ENCODE results near the gene EPOP.
A peak's percentile ranks its signal among the peaks of the same experiment; 100 is the strongest.

EPOP gene

GRCh38 chr17:38672788-38673706, 1.7 kb downstream of the EPOP start:
- Mint-ChIP-seq H3K27me3 (ENCODE audit: low read depth) (peaks cover 53% of the 10 kb centered on the region), H3K9me3 (no peaks in the 10 kb centered on the region), H3K4me1 (ENCODE audit: low read depth) (peaks cover 26% of the 10 kb centered on the region), H3K36me3 (ENCODE audit: low read depth) (no peaks in the 10 kb centered on the region), H3K27ac (no peak overlapping the region), H3K4me3 (peak overlapping the region; percentile 50)
- DNase-seq (ENCODE audit: low spot score), result no peak

- H3K9me3 Mint-ChIP-seq, result no peaks in the 10 kb centered on the region
- no peak for DNase-seq (ENCODE audit: low spot score)
- H3K4me1 Mint-ChIP-seq (ENCODE audit: low read depth), result peaks cover 30% of the 10 kb centered on the region
- peak overlapping the region; percentile 34 for H3K4me3 Mint-ChIP-seq
- H3K27me3 Mint-ChIP-seq (ENCODE audit: low read depth), result peaks cover 60% of the 10 kb centered on the region
- no peaks in the 10 kb centered on the region for H3K36me3 Mint-ChIP-seq (ENCODE audit: low read depth)
- H3K27ac Mint-ChIP-seq, result no peak overlapping the region
Measured at GRCh38 chr17:38671939-38672720, 2.6 kb downstream of the EPOP start.

DNA sequence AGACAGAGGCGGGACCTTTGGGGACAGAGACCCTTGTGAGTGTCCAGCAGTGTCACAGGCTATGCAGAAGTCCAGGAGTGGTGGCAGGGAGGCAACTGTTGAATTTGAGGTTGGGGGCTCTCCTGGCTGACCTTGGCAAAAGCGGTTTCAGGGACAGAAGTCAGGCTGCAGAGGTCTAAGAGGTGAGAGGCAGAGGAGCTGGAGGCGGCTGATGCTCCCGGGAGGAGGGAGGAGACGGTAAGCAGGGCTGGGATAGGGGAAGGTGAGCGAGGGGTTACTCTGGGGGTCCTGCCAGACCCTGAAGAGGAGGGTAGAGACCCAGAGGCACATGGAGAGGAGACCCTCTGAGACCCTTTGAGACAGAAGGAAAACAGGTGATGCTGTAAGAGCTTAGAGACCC, 5.2 kb downstream of the EPOP start:
- Mint-ChIP-seq H3K36me3 (ENCODE audit: low read depth) (no peaks in the 10 kb centered on the region), H3K27ac (no peak overlapping the region), H3K4me3 (no peak overlapping the region), H3K4me1 (ENCODE audit: low read depth) (peaks cover 14% of the 10 kb centered on the region), H3K9me3 (no peaks in the 10 kb centered on the region), H3K27me3 (ENCODE audit: low read depth) (peaks cover 61% of the 10 kb centered on the region)
- DNase-seq (ENCODE audit: low spot score), result no peak

GRCh38 chr17:38667787-38668122, 7.0 kb downstream of the EPOP start:
- H3K36me3 Mint-ChIP-seq (ENCODE audit: low read depth), result no peaks in the 10 kb centered on the region
- H3K4me3 Mint-ChIP-seq, result no peak overlapping the region
- no peaks in the 10 kb centered on the region for H3K9me3 Mint-ChIP-seq
- DNase-seq (ENCODE audit: low spot score), result no peak
- H3K27me3 Mint-ChIP-seq (ENCODE audit: low read depth), result peaks cover 60% of the 10 kb centered on the region
- peaks cover 14% of the 10 kb centered on the region for H3K4me1 Mint-ChIP-seq (ENCODE audit: low read depth)
- no peak overlapping the region for H3K27ac Mint-ChIP-seq

DNA sequence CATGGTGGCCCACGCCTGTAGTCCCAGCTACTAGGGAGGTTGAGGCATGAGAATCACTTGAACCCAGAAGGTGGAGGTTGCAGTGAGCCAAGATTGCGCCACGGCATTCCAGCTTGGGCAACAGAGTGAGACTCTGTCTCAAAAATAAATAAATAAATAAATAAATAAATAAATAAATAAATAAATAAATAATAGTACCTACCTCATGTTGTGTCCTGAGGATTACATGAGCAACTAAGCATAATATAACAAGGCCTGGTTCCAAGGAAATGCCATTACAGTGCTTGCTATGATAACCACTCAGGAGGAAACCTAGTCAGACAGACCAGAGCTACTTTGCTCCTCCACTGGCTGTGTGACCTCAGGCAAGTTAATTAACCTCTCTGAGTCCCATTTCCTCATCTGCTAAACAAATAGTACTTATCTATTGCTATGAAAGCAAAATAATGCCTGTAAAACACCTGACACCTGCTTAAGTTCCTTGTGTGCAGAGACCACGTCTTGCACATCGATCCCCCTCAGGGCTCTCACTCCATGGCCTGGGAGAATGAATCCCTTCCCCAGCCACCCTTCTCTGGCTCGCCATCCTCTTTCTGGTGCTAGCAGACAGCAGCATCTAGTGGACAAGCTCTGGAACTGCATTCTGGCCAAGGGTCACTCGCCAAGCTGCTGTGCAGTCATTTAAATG, 7.5 kb downstream of the EPOP start:
- Mint-ChIP-seq H3K27ac (no peak overlapping the region), H3K36me3 (ENCODE audit: low read depth) (no peaks in the 10 kb centered on the region), H3K4me1 (ENCODE audit: low read depth) (peaks cover 11% of the 10 kb centered on the region), H3K9me3 (no peaks in the 10 kb centered on the region), H3K4me3 (no peak overlapping the region), H3K27me3 (ENCODE audit: low read depth) (peaks cover 56% of the 10 kb centered on the region)
- DNase-seq (ENCODE audit: low spot score), result peak; percentile 58

DNA sequence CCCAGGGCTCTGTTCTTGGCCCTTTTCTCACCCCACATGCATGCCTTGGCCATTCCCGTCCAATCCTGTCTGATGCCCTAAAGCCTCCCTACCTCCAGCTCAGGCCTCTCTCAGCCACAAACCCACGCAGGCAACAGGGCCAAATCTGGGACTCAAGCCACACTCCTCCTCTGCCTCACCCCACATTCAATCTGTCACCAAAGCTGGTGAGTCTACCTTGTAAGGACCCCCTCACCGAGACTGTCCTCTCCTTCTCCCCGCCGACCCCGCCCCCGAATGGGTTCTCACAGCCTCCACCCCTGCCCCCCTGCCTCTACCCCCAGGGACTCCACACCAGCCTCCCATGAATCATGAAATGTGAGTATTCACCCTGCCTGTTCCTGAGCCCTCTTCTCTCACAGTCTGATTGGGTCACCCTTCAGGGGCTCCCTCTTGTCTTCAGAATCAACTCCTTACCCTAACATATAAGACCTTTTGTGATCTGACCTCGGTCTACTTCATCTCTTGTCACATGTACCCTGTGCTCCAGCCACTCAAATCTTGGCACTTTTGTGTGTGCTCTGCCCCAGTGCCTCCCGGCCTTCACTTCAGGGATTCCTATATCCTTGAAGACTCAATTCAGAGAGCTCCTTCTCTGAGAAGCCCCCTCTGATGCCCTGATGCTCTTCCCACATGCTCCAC, 10.7 kb downstream of the EPOP start:
- Mint-ChIP-seq H3K27me3 (ENCODE audit: low read depth) (peaks cover 32% of the 10 kb centered on the region), H3K9me3 (no peaks in the 10 kb centered on the region), H3K27ac (no peak overlapping the region), H3K36me3 (ENCODE audit: low read depth) (no peaks in the 10 kb centered on the region), H3K4me1 (ENCODE audit: low read depth) (peaks cover 4% of the 10 kb centered on the region), H3K4me3 (no peak overlapping the region)
- DNase-seq (ENCODE audit: low spot score), result no peak

GRCh38 chr17:38663125-38663751, 11.5 kb downstream of the EPOP start:
- H3K27ac Mint-ChIP-seq, result no peak overlapping the region
- no peaks in the 10 kb centered on the region for H3K36me3 Mint-ChIP-seq (ENCODE audit: low read depth)
- no peaks in the 10 kb centered on the region for H3K9me3 Mint-ChIP-seq
- peaks cover 30% of the 10 kb centered on the region for H3K27me3 Mint-ChIP-seq (ENCODE audit: low read depth)
- H3K4me3 Mint-ChIP-seq, result no peak overlapping the region
- peaks cover 5% of the 10 kb centered on the region for H3K4me1 Mint-ChIP-seq (ENCODE audit: low read depth)
- DNase-seq (ENCODE audit: low spot score), result peak; percentile 30

DNA sequence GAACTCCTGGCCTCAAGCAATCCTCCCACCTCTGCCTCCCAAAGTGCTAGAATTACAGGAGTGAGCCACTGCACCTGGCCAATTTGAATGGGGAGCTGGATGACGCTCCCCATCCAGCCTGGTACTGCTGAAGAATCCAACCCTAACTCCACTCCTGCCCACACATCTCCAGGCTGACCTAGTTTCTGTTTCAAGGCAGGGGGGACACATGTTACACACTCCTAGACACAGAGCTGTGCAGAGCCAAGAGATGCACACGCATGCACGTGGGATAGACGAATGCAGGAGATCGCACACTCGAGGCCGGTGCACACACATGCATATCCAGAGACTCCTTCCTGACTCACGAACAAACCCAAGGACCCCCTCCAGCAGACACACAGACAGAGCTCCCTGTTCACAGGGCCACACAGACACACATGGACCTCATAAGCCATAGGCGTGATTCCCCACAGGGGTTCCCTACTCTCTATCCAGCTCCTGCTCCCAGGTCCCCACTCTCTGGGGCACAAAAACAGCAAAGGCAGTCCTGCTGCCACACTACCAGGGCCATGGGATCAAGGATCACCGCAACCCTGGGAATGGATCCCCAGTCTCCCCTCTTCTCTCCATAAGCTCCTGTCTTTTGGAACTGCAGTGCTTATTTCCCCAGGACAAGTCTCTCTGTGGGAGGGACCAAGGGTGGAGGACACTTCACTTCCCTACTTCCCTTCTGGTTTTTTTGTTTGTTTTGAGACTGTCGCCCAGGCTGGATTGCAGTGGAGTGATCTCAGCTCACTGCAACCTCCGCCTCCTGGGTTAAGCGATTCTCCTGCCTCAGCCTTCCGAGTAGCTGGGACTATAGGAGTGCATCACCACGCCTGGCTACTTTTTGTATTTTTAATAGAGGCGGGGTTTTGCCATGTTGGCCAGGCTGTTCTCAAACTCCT, 14.4 kb downstream of the EPOP start:
- H3K4me1 Mint-ChIP-seq (ENCODE audit: low read depth), result peaks cover 1% of the 10 kb centered on the region
- no peak overlapping the region for H3K27ac Mint-ChIP-seq
- no peak for DNase-seq (ENCODE audit: low spot score)
- H3K36me3 Mint-ChIP-seq (ENCODE audit: low read depth), result no peaks in the 10 kb centered on the region
- H3K27me3 Mint-ChIP-seq (ENCODE audit: low read depth), result peaks cover 21% of the 10 kb centered on the region
- no peak overlapping the region for H3K4me3 Mint-ChIP-seq
- no peaks in the 10 kb centered on the region for H3K9me3 Mint-ChIP-seq

DNA sequence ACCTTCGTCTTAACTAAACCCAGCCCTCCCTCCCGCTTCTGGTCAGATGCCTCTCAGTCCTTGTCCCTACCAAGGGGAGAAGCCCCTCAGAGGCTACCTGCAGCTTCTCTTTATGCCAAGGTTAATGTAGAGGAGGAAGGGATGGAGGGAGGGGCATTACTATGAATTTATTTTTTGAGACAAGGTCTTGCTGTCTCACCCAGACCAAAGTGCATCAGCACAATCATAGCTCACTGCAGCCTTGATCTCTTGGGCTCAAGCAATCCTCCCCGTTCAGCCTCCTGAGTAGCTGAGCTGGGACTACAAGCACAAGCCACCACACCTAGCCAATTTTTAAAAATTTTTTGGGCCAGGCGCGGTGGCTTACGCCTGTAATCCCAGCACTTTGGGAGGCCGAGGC, 15.3 kb downstream of the EPOP start:
- no peaks in the 10 kb centered on the region for H3K36me3 Mint-ChIP-seq (ENCODE audit: low read depth)
- no peak for DNase-seq (ENCODE audit: low spot score)
- no peak overlapping the region for H3K27ac Mint-ChIP-seq
- H3K4me1 Mint-ChIP-seq (ENCODE audit: low read depth), result peaks cover 5% of the 10 kb centered on the region
- H3K9me3 Mint-ChIP-seq, result no peaks in the 10 kb centered on the region
- peaks cover 25% of the 10 kb centered on the region for H3K27me3 Mint-ChIP-seq (ENCODE audit: low read depth)
- no peak overlapping the region for H3K4me3 Mint-ChIP-seq

- no peak for DNase-seq (ENCODE audit: low spot score)
- H3K27ac Mint-ChIP-seq, result no peak overlapping the region
- H3K4me1 Mint-ChIP-seq (ENCODE audit: low read depth), result peaks cover 5% of the 10 kb centered on the region
- H3K36me3 Mint-ChIP-seq (ENCODE audit: low read depth), result no peaks in the 10 kb centered on the region
- no peak overlapping the region for H3K4me3 Mint-ChIP-seq
- no peaks in the 10 kb centered on the region for H3K9me3 Mint-ChIP-seq
- H3K27me3 Mint-ChIP-seq (ENCODE audit: low read depth), result peaks cover 28% of the 10 kb centered on the region
Measured at GRCh38 chr17:38658741-38659345, 15.9 kb downstream of the EPOP start.

DNA sequence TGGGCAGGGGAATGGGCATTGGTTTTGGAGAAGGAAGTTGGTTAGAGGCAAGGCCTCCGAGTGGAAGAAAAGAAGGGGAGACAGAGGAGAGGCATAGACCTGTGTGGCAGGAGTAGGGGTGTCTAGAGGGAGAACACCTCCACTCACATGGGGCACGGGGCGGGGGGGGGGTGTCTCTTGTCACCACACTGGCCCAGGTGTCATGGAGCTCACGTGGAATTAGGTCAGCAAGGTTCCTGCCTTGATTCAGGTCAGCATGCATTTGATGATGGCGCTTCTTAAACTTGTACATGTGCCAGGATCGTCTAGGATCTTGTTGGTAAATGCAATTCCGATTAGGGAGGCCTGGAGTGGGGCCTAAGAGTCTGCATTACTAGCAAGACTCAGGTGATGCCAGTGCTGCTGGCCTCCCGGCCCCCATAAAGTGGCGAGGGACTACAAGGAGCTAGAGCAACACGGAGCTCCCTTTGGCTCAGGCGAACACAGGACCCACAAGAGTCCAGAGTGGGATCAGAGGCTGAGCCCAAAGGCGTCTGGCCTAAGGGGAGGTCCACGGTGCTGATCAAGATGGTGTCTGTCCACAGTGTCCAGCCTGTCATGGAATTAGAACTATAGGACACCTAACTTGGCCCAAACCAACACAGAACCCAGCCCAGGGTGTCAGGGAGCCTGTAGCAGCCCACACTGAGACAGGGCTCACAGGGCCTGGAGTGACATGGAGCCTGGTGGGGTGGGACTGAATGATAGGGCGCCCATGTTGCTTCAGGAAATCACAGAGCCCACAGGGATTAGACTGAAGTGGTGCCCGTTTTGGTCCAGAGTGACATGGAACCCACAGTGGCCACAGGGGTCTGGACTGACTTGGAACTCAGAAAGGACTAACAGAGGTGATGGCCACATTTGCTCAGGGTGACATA, 16.7 kb downstream of the EPOP start:
- H3K27me3 Mint-ChIP-seq (ENCODE audit: low read depth), result peaks cover 34% of the 10 kb centered on the region
- H3K36me3 Mint-ChIP-seq (ENCODE audit: low read depth), result no peaks in the 10 kb centered on the region
- peaks cover 5% of the 10 kb centered on the region for H3K4me1 Mint-ChIP-seq (ENCODE audit: low read depth)
- no peak overlapping the region for H3K4me3 Mint-ChIP-seq
- DNase-seq (ENCODE audit: low spot score), result no peak
- H3K27ac Mint-ChIP-seq, result no peak overlapping the region
- no peaks in the 10 kb centered on the region for H3K9me3 Mint-ChIP-seq
